Stimulated activated CD4-positive, alpha-beta T cell treated with anti-CD3 and anti-CD28 coated beads, Interleukin-15, amount 100 ng/mL, for 1 hour (primary cell): Measurements from ENCODE around the gene EMC8.
A peak's percentile ranks its signal among the peaks of the same experiment; 100 is the strongest.
"Not testable (repeated sequence)": the region's sequence is repeated elsewhere in the genome, so short reads cannot be mapped to it uniquely, and the experiment has no call there.

Experiments used
- DNase-seq, 2 donors: peaks; one replicate each; pipeline ENCODE4 v3.0.0-alpha.2; 2020; ENCODE audit warnings: low read depth in 1 of 2, low spot score in 1 of 2

Gene EMC8

DNA sequence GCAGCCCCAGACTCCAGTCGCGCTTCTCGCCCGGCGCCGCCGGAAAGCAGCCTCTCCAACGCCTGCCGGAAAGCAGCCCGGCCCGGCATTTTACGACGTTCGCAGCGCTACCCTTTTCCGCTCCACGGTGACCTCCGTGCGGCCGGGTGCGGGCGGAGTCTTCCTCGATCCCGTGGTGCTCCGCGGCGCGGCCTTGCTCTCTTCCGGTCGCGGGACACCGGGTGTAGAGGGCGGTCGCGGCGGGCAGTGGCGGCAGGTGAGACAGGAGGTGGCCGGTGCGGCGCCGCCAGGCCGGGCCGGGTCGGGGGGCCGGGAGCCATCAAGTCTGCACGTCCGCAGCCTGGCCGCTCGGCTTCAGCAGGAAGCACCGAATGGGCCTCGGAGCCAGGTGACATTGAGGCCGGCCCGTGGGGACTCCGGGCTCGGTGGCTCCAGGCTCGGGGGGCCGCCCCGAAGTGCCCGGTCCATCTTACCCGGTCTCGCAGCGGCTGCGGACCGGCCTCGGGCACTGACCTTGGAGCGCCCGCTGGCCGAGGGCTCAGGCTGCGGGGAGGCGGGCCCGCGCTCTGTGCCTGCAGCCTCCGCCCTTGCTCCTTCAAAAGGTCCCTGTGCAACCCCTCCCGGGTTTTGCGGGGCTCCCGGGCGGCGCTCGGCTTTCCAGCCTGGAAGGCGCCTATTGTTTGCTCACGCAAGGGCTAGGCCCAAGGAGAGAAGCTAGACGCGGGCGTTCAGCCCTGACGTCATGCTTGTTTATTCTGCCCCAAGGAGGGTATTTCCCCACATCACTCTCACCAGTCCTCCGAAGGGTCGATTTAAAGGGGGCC lies at the start of gene EMC8, which contains the start of gene COX4I1:
TSS of gene EMC8 (minus strand) at position 48 of the 824 bp plus-strand sequence. CDS start 249 bp downstream, outside the sequence.
TSS of gene COX4I1 (plus strand) at position 199 of the 824 bp plus-strand sequence. CDS start 1,511 bp downstream, outside the sequence.
- DNase-seq: peak; percentile 84 to 92

- no peak for DNase-seq
Observed at GRCh38 chr16:85848986-85849385, 49.6 kb upstream of the EMC8 start.

DNA sequence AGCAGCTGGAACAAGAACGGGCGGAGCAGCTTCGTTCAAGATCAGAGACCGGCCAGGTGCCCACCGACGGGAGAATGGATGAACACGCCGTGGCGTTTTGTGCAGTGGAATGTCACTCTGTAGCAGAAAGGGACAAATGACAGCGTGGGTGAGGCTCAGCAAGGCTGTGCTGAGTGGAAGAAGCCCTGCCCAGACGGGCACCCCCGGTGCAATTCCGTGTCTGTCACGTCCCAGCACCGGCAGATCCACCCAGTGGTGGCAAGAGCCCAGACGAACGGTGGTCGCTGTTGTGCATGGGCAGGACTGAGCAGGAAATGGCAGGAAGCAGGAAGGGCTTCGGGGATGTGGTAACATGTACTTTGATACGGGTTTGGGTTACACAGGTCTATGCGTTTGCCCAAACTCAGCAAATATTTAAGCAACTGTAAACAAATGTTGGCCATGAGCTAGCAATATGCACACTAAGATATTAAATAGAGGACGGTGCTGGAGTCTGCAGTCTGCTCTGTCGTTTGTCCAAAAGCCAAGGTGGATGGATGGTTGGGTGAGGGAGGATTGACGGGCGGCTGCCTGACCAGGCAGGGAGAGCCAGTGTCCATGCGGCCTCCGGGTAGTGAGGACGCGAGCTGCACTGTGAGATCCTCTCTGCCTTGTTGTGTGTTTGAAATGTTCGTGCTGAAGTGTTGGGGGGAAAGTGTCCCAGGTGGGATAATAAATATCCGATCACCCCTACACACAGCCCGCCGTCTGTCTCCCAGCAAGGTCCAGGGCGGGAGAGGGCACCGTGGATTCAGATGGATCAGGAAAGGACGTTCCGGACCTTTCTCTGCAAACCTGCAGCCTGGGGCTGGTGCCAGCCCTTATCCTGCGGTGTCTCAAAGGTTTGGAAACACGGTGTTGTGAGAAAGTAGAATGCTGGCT lies 48.6 kb upstream of the EMC8 start:
- no peak for DNase-seq

- DNase-seq: no peak
Observed at GRCh38 chr16:85847036-85847435, 47.7 kb upstream of the EMC8 start.

DNA sequence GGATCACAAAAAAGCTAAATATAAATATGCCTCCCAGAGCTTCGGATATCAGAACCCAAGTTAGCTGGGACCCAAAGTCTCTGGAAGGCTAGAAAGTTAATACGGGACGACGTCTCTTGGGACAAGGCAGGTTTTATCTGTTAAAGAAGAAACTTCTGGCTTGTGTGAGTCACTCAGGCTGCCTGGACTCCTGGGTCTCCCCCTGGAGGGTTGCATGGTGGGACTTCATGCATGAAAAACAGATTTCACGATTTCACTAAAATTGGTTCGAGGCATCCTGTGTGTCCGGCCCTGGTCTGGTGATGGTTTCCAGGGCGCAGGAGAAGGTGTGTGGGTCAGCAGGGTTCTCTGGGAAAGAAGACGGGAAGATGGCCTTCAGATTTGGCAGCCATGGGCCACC lies 47.1 kb upstream of the EMC8 start:
- DNase-seq: no peak

DNA sequence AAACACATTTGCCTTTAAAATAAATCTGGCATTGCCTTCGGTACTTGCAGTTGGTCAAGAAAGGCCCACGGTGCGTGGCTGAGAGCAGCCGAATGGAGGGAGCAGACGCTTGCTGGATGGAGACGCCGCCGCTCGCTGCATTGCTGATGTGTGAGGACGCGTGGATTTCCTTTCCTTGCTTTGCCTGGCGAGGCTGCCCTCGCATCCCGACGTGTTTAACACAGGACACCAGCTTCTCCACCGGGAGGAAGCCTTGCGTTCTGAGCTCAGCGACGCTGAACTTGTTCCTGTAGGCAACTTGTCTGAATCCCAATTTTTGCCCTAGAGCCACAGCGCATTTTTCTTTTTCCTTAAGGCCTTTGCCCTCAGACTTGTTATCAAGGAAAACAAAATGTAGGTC lies 45.9 kb upstream of the EMC8 start:
- DNase-seq: no peak

- DNase-seq: no peak
Observed at GRCh38 chr16:85844786-85845185, 45.4 kb upstream of the EMC8 start.

DNA sequence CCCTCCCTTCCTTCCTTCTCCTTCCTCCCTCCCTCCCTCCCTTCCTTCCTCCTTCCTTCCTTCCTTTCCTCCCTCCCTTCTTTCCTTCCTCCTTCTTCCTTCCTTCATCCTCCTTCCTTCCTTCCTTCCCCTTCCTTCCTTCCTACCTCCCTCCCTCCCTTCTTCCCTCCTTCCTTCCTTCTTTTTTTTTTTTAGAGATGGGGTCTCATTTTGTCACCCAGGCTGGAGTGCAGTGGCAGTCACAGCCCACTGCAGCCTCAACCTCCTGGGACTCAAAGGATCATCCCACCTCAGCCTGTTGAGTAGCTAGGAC lies 44.8 kb upstream of the EMC8 start:
- DNase-seq: no peak

GRCh38 chr16:85843471-85844168 lies 44.3 kb upstream of the EMC8 start:
- DNase-seq: no peak

DNA sequence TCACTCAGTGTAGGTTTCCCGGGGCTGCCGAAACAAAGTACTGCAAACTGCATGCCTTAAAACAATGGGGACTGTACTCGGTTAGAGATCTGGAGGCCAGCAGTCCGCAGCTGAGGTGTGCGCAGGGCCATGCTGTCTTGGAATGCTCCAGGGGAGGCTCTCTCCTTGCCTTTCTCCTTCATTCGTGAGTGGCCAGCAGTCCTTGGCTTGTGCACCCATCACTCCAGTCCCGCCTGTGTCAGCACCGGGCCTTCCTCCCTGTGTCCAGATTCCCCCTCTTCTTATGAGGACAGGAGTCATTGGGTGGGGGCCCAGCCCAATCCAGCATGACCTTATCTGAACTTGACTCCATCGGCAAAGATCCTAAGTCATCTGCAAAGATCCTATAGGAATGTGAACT lies 43.5 kb upstream of the EMC8 start:
- DNase-seq: no peak

DNA sequence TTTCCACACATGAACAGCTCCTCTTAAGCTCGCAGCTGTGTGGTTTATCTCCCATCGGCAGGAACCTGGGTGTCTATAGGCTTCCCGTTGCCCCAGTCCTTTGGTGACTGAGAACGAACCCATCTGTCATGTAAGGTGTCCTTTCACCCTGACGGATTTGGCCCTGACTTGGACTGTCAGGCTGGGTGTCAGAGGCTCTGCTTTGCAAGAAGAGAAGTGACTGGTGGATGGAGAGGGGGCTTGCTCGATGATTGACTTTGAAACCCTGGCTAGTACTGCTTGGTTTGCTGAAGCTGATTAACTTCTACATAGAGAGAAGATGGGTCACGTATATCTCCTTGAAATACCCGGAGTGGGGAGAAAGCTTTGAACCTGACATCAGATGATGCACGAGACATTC lies 43.1 kb upstream of the EMC8 start:
- DNase-seq: no peak

DNA sequence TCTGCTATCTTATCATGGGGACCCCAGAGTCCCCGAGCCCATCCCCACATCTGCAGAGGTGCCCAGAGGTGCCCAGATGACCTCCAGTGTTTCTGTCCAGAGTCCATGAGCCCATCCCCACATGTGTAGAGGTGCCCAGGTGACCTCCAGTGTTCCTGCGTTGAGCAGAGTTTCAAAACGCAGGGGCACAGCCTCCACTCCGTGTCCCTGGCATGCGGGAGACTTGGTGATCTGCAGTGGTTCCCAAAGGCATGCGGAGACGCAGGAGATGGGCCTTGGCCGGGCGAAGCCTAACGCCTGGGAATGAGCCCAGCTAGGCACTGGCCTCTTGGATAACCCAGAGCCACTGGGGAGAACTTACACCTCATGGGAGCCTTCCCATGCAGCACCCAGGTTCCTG lies 41.5 kb upstream of the EMC8 start:
- no peak for DNase-seq

DNA sequence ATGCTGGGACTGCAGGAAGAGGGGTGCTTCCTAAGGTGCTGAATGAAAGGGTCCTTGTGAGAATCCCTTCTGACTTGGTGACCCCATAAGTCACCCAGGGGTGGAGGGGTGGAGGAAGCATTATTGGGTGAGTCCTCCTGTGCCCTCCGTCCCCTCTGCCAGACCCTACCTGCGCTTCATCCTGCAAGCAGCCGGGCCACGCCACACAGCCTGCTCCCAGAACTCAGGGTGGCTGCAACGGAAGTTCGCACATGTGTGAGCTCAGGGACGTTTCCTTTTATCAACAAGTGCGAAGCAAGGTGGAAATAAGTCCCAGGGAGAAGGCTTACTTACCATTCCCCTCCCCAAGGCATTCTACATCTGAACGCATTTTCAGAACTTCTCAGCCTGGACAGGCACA lies 41.1 kb upstream of the EMC8 start:
- DNase-seq: no peak

DNA sequence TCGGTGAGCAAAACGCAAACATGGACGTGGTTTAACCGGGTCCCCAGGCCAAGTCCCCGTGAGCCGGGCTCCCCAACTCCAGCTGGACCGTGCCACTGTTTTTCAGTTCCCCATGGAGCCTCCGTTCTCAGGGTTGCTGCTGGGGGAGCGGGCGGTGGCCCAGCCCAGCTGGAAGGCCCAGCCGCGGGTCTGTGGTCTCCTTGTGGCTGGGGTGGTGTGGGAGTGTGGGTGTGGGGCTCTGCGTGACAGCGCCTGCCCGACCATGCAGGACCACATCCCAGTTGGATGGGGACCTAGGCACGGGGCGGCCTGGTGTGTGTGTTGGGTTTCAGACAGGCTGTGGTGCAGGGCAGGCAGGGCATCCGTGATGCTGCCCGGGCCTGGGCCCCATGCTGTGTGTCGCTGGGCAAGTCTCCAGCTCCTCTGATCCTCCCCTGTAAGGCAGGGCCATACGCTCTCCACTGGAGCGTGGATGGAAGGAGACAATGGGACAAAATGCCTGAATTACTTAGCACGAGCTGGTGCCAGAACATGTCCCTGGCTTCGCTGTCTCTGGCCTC lies 40.4 kb upstream of the EMC8 start:
- DNase-seq: no peak

DNA sequence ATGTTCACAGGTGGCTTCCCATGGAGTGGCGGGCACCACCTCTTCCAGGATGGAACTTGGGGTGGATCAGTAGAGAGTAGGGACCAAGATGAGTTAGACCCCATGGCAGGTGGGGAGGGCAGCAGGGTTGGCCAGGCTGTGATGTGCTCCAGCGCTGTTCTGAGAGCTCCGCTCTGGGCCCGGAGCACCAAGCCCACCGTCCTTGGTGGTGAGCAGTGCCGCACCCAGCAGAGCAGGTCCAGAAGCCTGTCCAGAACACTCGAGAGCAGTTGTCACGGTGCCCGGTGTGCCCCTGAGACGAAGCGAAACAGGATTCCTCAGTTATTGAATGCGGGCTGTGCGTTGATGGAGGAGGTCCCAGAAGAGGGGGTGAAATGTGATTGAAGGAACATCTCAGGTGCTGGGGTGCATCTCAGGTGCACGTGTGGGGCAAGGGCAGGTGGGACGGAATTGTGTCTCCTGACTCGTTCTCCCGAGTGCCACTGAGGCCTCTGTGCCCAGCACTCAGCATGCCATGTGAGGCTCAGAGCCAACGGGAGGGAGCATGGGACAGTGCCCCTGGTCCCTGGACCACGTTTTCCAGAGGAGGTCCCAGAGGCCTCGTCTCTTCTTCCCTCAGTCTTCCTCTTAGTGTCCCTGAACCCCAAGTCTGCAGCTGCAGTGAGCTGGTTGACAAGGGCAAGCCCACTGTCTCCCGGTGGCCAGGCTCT lies 39.7 kb upstream of the EMC8 start:
- no peak for DNase-seq

DNA sequence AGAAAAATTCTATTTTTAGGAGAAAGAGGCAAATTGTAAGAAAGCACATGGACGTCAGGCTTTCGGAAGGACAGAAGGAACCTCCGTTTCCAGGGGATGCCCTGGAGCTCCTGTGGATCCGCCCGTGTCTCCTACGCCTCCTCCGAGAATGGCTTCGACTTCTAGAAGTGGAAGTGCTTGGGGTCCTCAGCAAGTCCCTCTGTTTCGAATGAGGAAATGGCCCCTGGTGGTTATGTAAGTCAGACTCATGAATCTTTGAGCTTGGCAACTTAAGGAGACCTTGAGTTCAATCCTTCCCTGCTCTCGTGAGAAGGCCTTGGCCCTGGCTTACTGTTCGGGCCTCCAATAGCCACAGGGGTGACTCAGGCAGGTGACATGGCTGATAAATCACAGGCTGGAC lies 39.0 kb upstream of the EMC8 start:
- DNase-seq: no peak

DNA sequence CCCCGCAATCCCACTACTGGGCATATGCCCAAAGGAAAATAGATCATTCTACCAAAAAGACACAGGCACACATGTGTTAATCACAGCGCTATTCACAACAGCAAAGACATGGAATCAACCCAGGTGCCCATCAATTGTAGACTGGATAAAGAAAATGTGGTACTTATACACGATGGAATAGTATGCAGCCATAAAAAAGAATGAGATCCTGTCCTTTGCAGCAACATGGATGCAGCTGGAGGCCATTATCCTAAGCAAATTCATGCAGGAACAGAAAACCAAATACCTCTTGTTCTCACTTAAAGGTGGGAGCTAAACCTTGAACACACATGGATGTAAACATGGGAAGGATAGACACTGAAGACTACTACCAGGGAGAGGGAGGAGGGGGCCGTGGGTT lies 38.3 kb upstream of the EMC8 start:
- DNase-seq: not testable (repeated sequence)

GRCh38 chr16:85836706-85837582 lies 37.6 kb upstream of the EMC8 start:
- DNase-seq: no peak

GRCh38 chr16:85835956-85836705 lies 36.8 kb upstream of the EMC8 start:
- no peak for DNase-seq
